Keratinocyte (primary cell): Measurements from ENCODE around the gene MCRIP2. TPM values are rescaled to one million over a fixed set of nuclear protein-coding genes. Genes with fewer than 3 reads are reported as not detected.

Experiments used
- DNase-seq: peaks from one replicate; pipeline ENCODE4 v3.0.0-alpha.2; 2011; ENCODE audit warnings: low read depth, missing footprints, low spot score
- FAIRE-seq: peaks from 2 replicates; lab custom pipeline; 2011; peaks lifted over from hg19 to GRCh38; lab: Jason Lieb, UNC
- H2AFZ ChIP-seq: 2 replicates; pipeline ENCODE4 v1.6.0; 2012; ENCODE audit warnings: low read length, control low read depth, inconsistent platforms; ENCODE audit not compliant: control insufficient read depth
- H3K27ac ChIP-seq: 2 replicates; pipeline ENCODE4 v1.5.1; 2011; ENCODE audit warnings: low read length; ENCODE audit not compliant: control insufficient read depth, insufficient read depth
- H3K27me3 ChIP-seq: 3 replicates; pipeline ENCODE4 v1.6.0; 2011; ENCODE audit warnings: low read length; ENCODE audit not compliant: control insufficient read depth, insufficient read depth; ENCODE audit errors: extremely low read depth
- H3K36me3 ChIP-seq, 2 experiments: 2 replicates in 1 of 2; 3 replicates in 1 of 2; pipeline ENCODE4 v1.5.1; 2011; ENCODE audit warnings: low read length in 2 of 2, mild to moderate bottlenecking in 1 of 2; ENCODE audit not compliant: control insufficient read depth in 2 of 2, insufficient read depth in 2 of 2; ENCODE audit errors: extremely low read depth in 1 of 2
- H3K4me1 ChIP-seq: 3 replicates; pipeline ENCODE4 v1.5.1; 2011; ENCODE audit warnings: low read length; ENCODE audit not compliant: control insufficient read depth, insufficient read depth; ENCODE audit errors: extremely low read depth
- H3K4me2 ChIP-seq: 3 replicates; pipeline ENCODE4 v1.6.0; 2011; ENCODE audit warnings: low read depth, low read length; ENCODE audit not compliant: control insufficient read depth, insufficient read depth; ENCODE audit errors: extremely low read depth
- H3K4me3 ChIP-seq, 3 experiments: fragments of 200-600 bp in 1 of 3; sonication (generic) in 1 of 3; 2 replicates in 2 of 3; 3 replicates in 1 of 3; pipeline ENCODE4 v1.5.1; 2011 to 2016; ENCODE audit warnings: low read length in 3 of 3, mild to moderate bottlenecking in 3 of 3, control low read depth in 2 of 3, inconsistent platforms in 1 of 3, low read depth in 1 of 3, mixed read lengths in 1 of 3, mixed run types in 1 of 3, moderate library complexity in 1 of 3; ENCODE audit not compliant: control insufficient read depth in 2 of 3, insufficient read depth in 2 of 3; ENCODE audit errors: extremely low read depth in 1 of 3
- H3K79me2 ChIP-seq: 2 replicates; pipeline ENCODE4 v1.6.0; 2012; ENCODE audit warnings: low read length; ENCODE audit not compliant: control insufficient read depth, insufficient read depth
- H3K9ac ChIP-seq: 3 replicates; pipeline ENCODE4 v1.6.0; 2011; ENCODE audit warnings: low read length; ENCODE audit not compliant: control insufficient read depth, insufficient read depth; ENCODE audit errors: extremely low read depth
- H3K9me1 ChIP-seq: 3 replicates; pipeline ENCODE4 v1.6.0; 2011; ENCODE audit warnings: low read length; ENCODE audit not compliant: control insufficient read depth, insufficient read depth; ENCODE audit errors: extremely low read depth
- H3K9me3 ChIP-seq: 2 replicates; pipeline ENCODE4 v1.5.1; 2012; ENCODE audit warnings: low read depth, low read length; ENCODE audit not compliant: control insufficient read depth
- H4K20me1 ChIP-seq: 3 replicates; pipeline ENCODE4 v1.6.0; 2011; ENCODE audit warnings: low read length; ENCODE audit not compliant: control insufficient read depth, insufficient read depth; ENCODE audit errors: extremely low read depth
- CTCF ChIP-seq, 3 experiments: IDR thresholded peaks in 1 of 3; conservative IDR thresholded peaks in 1 of 3; optimal IDR thresholded peaks in 1 of 3; 2 replicates in 2 of 3; 3 replicates in 1 of 3; pipeline versions ENCODE3 to v1.5.1; 2011; ENCODE audit warnings: low read length in 3 of 3, mild to moderate bottlenecking in 3 of 3, moderate library complexity in 2 of 3, control low read depth in 1 of 3, inconsistent platforms in 1 of 3; ENCODE audit not compliant: insufficient read depth in 2 of 3; ENCODE audit errors: extremely low read depth in 1 of 3
- EZH2 ChIP-seq: IDR thresholded peaks from one replicate; pipeline ENCODE4 v1.6.1; 2012; ENCODE audit warnings: inconsistent platforms, mild to moderate bottlenecking, low read length, moderate library complexity
- dilution Hi-C: fragments of 300-500 bp; cut with MboI; formaldehyde crosslinking; loops from one replicate; pipeline ENCODE4 v1.7.0; 2020; ENCODE audit warnings: low sequenced_read_pairs; ENCODE audit not compliant: extremely low pct_ligation_motif_present
- polyA plus RNA-seq, 5 experiments: library from polyadenylated mRNA; depleted of rRNA in 3 of 5; stranded (reverse) in 3 of 5; stranded (forward) in 1 of 5; unstranded in 1 of 5; fragments of >200 nt; gene quantifications; 1 replicate in 1 of 5; 2 replicates in 3 of 5; 3 replicates in 1 of 5; pipeline versions ENCODE4 v1.2.1 to v1.2.3, GENCODE V29; 2011 to 2012; ENCODE audit warnings: missing spikeins in 2 of 5, low read depth in 1 of 5, low replicate concordance in 1 of 5

The MCRIP2 gene
- polyA plus RNA-seq, 1 donor (not counting 4 experiments of a cell fraction or from before 2014, with no cell fraction given): 8.1 TPM

- H3K36me3 ChIP-seq: peaks cover 0 to 3% of the 10 kb centered on the region in 2 experiments
- H3K27ac ChIP-seq: no peak overlapping the region
- DNase-seq: no peak
- H3K4me3 ChIP-seq: no peak overlapping the region
- no peaks in the 10 kb centered on the region for H3K9me1 ChIP-seq
- FAIRE-seq: no peak
- H3K27me3 ChIP-seq: peaks cover 21% of the 10 kb centered on the region
- dilution Hi-C loops: no loop called here
- no peak overlapping the region for H2AFZ ChIP-seq
- H3K9ac ChIP-seq: no peak overlapping the region
- H4K20me1 ChIP-seq: peaks cover 9% of the 10 kb centered on the region
- peaks cover 12% of the 10 kb centered on the region for H3K4me1 ChIP-seq
- H3K4me2 ChIP-seq: no peak overlapping the region
- TF ChIP-seq CTCF (optimal IDR thresholded peaks at IDR 0.05 in 1 of 3, IDR thresholded peaks at IDR 0.05 in 1 of 3, conservative IDR thresholded peaks at IDR 0.05 in 1 of 3; ENCODE audit: extremely low read depth in 1 of 3, insufficient read depth in 2 of 3, low read length in 3 of 3): no peak
- H3K9me3 ChIP-seq: no peaks in the 10 kb centered on the region
- H3K79me2 ChIP-seq: no peaks in the 10 kb centered on the region
Measured at GRCh38 chr16:616733-617586, 24.7 kb upstream of the MCRIP2 start.

- no peak for TF ChIP-seq CTCF (optimal IDR thresholded peaks at IDR 0.05 in 1 of 3, IDR thresholded peaks at IDR 0.05 in 1 of 3, conservative IDR thresholded peaks at IDR 0.05 in 1 of 3; ENCODE audit: extremely low read depth in 1 of 3, insufficient read depth in 2 of 3, low read length in 3 of 3)
- TF ChIP-seq EZH2: no peak
- Histone ChIP-seq H3K36me3 (peaks cover 0 to 3% of the 10 kb centered on the region in 2 experiments), H3K79me2 (no peaks in the 10 kb centered on the region), H3K4me3 (no peak overlapping the region), H4K20me1 (peaks cover 11% of the 10 kb centered on the region), H3K4me2 (no peak overlapping the region), H3K9ac (no peak overlapping the region), H3K27me3 (peaks cover 21% of the 10 kb centered on the region), H3K9me1 (no peaks in the 10 kb centered on the region), H3K27ac (no peak overlapping the region), H2AFZ (no peak overlapping the region), H3K9me3 (no peaks in the 10 kb centered on the region), H3K4me1 (peaks cover 19% of the 10 kb centered on the region)
- no peak for FAIRE-seq
- dilution Hi-C loops: no loop called here
- DNase-seq: no peak
Measured at GRCh38 chr16:617855-618254, 23.8 kb upstream of the MCRIP2 start.
